CD4-positive, alpha-beta T cell (primary cell): ENCODE measurements around the gene CRB1. TPM values are rescaled to one million over a fixed set of nuclear protein-coding genes. Genes with fewer than 3 reads are reported as not detected.

Experiments used
- ATAC-seq: fragments of 200-7000 bp; cut with Tn5 transposase; one replicate; pipeline ENCODE4 v1.10.0; 2022; ENCODE audit warnings: mild to moderate bottlenecking; ENCODE audit not compliant: poor library complexity
- CTCF ChIA-PET: fragments of 350-600 bp; sonication (Branson Sonifier 250); formaldehyde crosslinking; loops from one replicate; lab custom pipeline; 2021; ENCODE audit warnings: antibody characterized with exemption, inconsistent platforms; lab: Charles Lee
- POLR2A ChIA-PET: fragments of 350-600 bp; sonication (Branson Sonifier 250); formaldehyde crosslinking; loops from one replicate; lab custom pipeline; 2021; ENCODE audit warnings: antibody characterized with exemption, inconsistent platforms; lab: Charles Lee
- DNase-seq, 14 experiments: peaks; one replicate each; pipeline ENCODE4 v3.0.0-alpha.2; 2013 to 2020; ENCODE audit warnings: mixed read lengths in 2 of 14
- H3K27ac ChIP-seq, 2 donors: one replicate each; pipeline versions ENCODE4 v1.5.1 to v1.7.0; 2013; ENCODE audit warnings: low read length in 2 of 2, low read depth in 1 of 2, mild to moderate bottlenecking in 1 of 2
- H3K27me3 ChIP-seq, 2 experiments: 1 replicate in 1 of 2; 2 replicates in 1 of 2; pipeline versions ENCODE4 v1.6.1 to v1.7.0; 2013; ENCODE audit warnings: low read length in 2 of 2, control low read depth in 1 of 2, mild to moderate bottlenecking in 1 of 2, moderate library complexity in 1 of 2; ENCODE audit not compliant: insufficient read depth in 2 of 2, control insufficient read depth in 1 of 2
- H3K36me3 ChIP-seq: one replicate; pipeline ENCODE4 v1.6.1; 2013; ENCODE audit warnings: low read length, control low read depth; ENCODE audit not compliant: insufficient read depth
- H3K4me1 ChIP-seq: one replicate; pipeline ENCODE4 v1.6.1; 2013; ENCODE audit warnings: low read length, control low read depth; ENCODE audit not compliant: insufficient read depth
- H3K4me3 ChIP-seq: one replicate; pipeline ENCODE4 v1.5.1; 2013; ENCODE audit warnings: mild to moderate bottlenecking, low read length, moderate library complexity
- H3K9me3 ChIP-seq, 2 experiments: 1 replicate in 1 of 2; 2 replicates in 1 of 2; pipeline versions ENCODE4 v1.6.1 to v1.7.0; 2013; ENCODE audit warnings: low read length in 2 of 2, mild to moderate bottlenecking in 2 of 2, control low read depth in 1 of 2, moderate library complexity in 1 of 2; ENCODE audit not compliant: control insufficient read depth in 1 of 2, insufficient read depth in 1 of 2
- H3K27ac Mint-ChIP-seq: one replicate; pipeline ENCODE4 v1.8.0; 2020; ENCODE audit warnings: mixed read lengths
- H3K27me3 Mint-ChIP-seq: one replicate; pipeline ENCODE4 v1.8.0; 2021; ENCODE audit warnings: mixed read lengths
- H3K36me3 Mint-ChIP-seq: one replicate; pipeline ENCODE4 v1.8.0; 2021; ENCODE audit warnings: low read depth, mixed read lengths
- H3K4me1 Mint-ChIP-seq: one replicate; pipeline ENCODE4 v1.8.0; 2021; ENCODE audit warnings: low read depth, mixed read lengths
- H3K4me3 Mint-ChIP-seq: one replicate; pipeline ENCODE4 v1.8.0; 2020; ENCODE audit warnings: mild to moderate bottlenecking, mixed read lengths
- H3K9me3 Mint-ChIP-seq: one replicate; pipeline ENCODE4 v1.8.0; 2020; ENCODE audit warnings: mixed read lengths
- CTCF ChIP-seq: fragments of 200-600 bp; IDR thresholded peaks from one replicate; pipeline ENCODE4 v1.8.0; 2022; ENCODE audit warnings: antibody characterized with exemption, mild to moderate bottlenecking
- intact Hi-C, 2 experiments: fragments of 100-400 bp; cut with DNase I in 1 of 2; cut with micrococcal nuclease in 1 of 2; formaldehyde crosslinking; loops; one replicate each; pipeline versions ENCODE4 v1.15.1 to v1.9.0; 2023 to 2025; cut with DNase I, micrococcal nuclease
- total RNA-seq, 174 experiments: library from RNA in 2 of 174; stranded (reverse) in 2 of 174; gene quantifications; one replicate each; pipeline ENCODE4 v1.2.3 and lab custom pipeline; 2021 to 2026

The CRB1 gene
- total RNA-seq, 2 experiments from 2014 or later = 0.17 to 0.25 TPM

GRCh38 chr1:197467881-197468280 is 199.8 kb downstream of the CRB1 start:
- no peak overlapping the region for H3K4me3 ChIP-seq
- CTCF ChIA-PET = no interaction called here
- H3K27me3 ChIP-seq = no peaks in the 10 kb centered on the region
- no peaks in the 10 kb centered on the region for H3K9me3 ChIP-seq
- no peak for TF ChIP-seq CTCF
- Mint-ChIP-seq H3K4me1 (no peaks in the 10 kb centered on the region), H3K27ac (no peak overlapping the region), H3K4me3 (no peak overlapping the region), H3K9me3 (no peaks in the 10 kb centered on the region), H3K36me3 (no peaks in the 10 kb centered on the region), H3K27me3 (no peaks in the 10 kb centered on the region)
- ATAC-seq = no peak
- DNase-seq = no peak
- intact Hi-C loops = no loop called here
- H3K36me3 ChIP-seq = no peaks in the 10 kb centered on the region
- H3K4me1 ChIP-seq = no peaks in the 10 kb centered on the region
- POLR2A ChIA-PET = no interaction called here
- H3K27ac ChIP-seq = no peak overlapping the region

GRCh38 chr1:197468543-197469175 is 200.6 kb downstream of the CRB1 start:
- Histone ChIP-seq H3K27ac (no peak overlapping the region), H3K9me3 (no peaks in the 10 kb centered on the region), H3K36me3 (no peaks in the 10 kb centered on the region), H3K4me1 (no peaks in the 10 kb centered on the region), H3K4me3 (no peak overlapping the region), H3K27me3 (no peaks in the 10 kb centered on the region)
- Mint-ChIP-seq H3K36me3 (no peaks in the 10 kb centered on the region), H3K27me3 (no peaks in the 10 kb centered on the region), H3K9me3 (no peaks in the 10 kb centered on the region), H3K4me3 (no peak overlapping the region), H3K27ac (no peak overlapping the region), H3K4me1 (no peaks in the 10 kb centered on the region)
- intact Hi-C loops = no loop called here
- DNase-seq (no peak), ATAC-seq (no peak)
- ChIA-PET POLR2A (no interaction called here), CTCF (no interaction called here)
- no peak for TF ChIP-seq CTCF

- Mint-ChIP-seq H3K4me1 (no peaks in the 10 kb centered on the region), H3K27ac (no peak overlapping the region), H3K27me3 (no peaks in the 10 kb centered on the region), H3K36me3 (no peaks in the 10 kb centered on the region), H3K4me3 (no peak overlapping the region), H3K9me3 (no peaks in the 10 kb centered on the region)
- H3K9me3 ChIP-seq = no peaks in the 10 kb centered on the region
- H3K36me3 ChIP-seq = no peaks in the 10 kb centered on the region
- POLR2A ChIA-PET = no interaction called here
- H3K4me1 ChIP-seq = no peaks in the 10 kb centered on the region
- ATAC-seq (no peak), DNase-seq (no peak)
- no peaks in the 10 kb centered on the region for H3K27me3 ChIP-seq
- TF ChIP-seq CTCF = no peak
- no peak overlapping the region for H3K27ac ChIP-seq
- CTCF ChIA-PET = no interaction called here
- intact Hi-C loops = no loop called here
- H3K4me3 ChIP-seq = no peak overlapping the region
Measured at GRCh38 chr1:197469620-197470210, 201.7 kb downstream of the CRB1 start.
